ENCODE measurements around the gene OBSCN. TPM values are rescaled to one million over a fixed set of nuclear protein-coding genes. Genes with fewer than 3 reads are reported as not detected.

Gene OBSCN
- total and polyA plus RNA-seq, 2 of the 4 experiments (the other 2 are of a cell fraction), result 4.1 to 9.5 TPM

GRCh38 chr1:228228601-228229074 lies 20.8 kb downstream of the OBSCN start:
- Histone ChIP-seq H2BK15ac (ENCODE audit: low read depth, low read length) (peak overlapping the region; percentile 71; the same call in 1 of the 3 replicates), H3K4ac (ENCODE audit: low read depth, low read length) (peak overlapping the region; percentile 97), H3K18ac (ENCODE audit: low read depth, low read length) (peak overlapping the region; percentile 94), H2AK5ac (ENCODE audit: low read depth, low read length) (no peak overlapping the region), H2BK120ac (ENCODE audit: low read depth, low read length) (peak overlapping the region; percentile 98), H3K36me3 (ENCODE audit: control insufficient read depth, insufficient read depth, low read length) (peaks cover 28% of the 10 kb centered on the region), H4K20me1 (ENCODE audit: insufficient read depth, low read length) (no peaks in the 10 kb centered on the region; the same call in 1 of the 2 replicates), H3K14ac (replicated peaks; ENCODE audit: low read depth, low read length) (peak overlapping the region; percentile 66), H3K56ac (ENCODE audit: extremely low read depth, insufficient read depth, low read length) (peak overlapping the region; percentile 97), H3K9ac (ENCODE audit: low read depth, low read length) (no peak overlapping the region; the same call in 1 of the 2 replicates), H3K79me1 (ENCODE audit: low read depth in 1 of 2, low read length in 2 of 2) (peaks cover 7 to 24% of the 10 kb centered on the region in 2 experiments; a peak in 3 of 4 replicates), H2AFZ (replicated peaks; ENCODE audit: low read length, poor library complexity) (peak overlapping the region; percentile 76), H3K4me1 (ENCODE audit: control insufficient read depth, insufficient read depth, low read length) (peaks cover 18% of the 10 kb centered on the region), H3K23ac (ENCODE audit: low read depth, low read length) (peak overlapping the region; percentile 84), H3K27me3 (ENCODE audit: control insufficient read depth, insufficient read depth, low read length) (no peaks in the 10 kb centered on the region), H3K4me2 (ENCODE audit: low read depth, low read length) (peak overlapping the region; percentile 80; the same call in 1 of the 2 replicates), H4K91ac (ENCODE audit: insufficient read depth, low read depth, low read length) (peak overlapping the region; percentile 94), H4K5ac (ENCODE audit: low read depth, low read length) (peak overlapping the region; percentile 60; the same call in 1 of the 2 replicates), H2BK5ac (ENCODE audit: low read depth, low read length, poor library complexity, severe bottlenecking) (peak overlapping the region; percentile 99), H3K9me1 (ENCODE audit: insufficient read depth, low read length) (peaks cover 12% of the 10 kb centered on the region; the same call in 1 of the 2 replicates), H3K4me3 (ENCODE audit: insufficient read depth, low read depth, low read length) (no peak overlapping the region), H4K8ac (ENCODE audit: low read depth in 2 of 2, low read length in 2 of 2) (peak overlapping the region; percentile 26 to 95), H2AK9ac (replicated peaks; ENCODE audit: low read depth, low read length, poor library complexity) (no peak overlapping the region), H3K9me3 (ENCODE audit: control insufficient read depth, insufficient read depth, low read length) (peaks cover 9% of the 10 kb centered on the region), H2BK20ac (ENCODE audit: low read depth, low read length) (peak overlapping the region; percentile 97), H3K27ac (ENCODE audit: insufficient read depth, low read length) (peak overlapping the region; percentile 99)
- ATAC-seq (ENCODE audit: low read depth) (peak; percentile 80), DNase-seq (peak; percentile 98)
- BruUV-seq (replicated peaks), result no TSS peak
- in situ Hi-C loops (cut with MboI; ENCODE audit: low sequenced_read_pairs) (no loop called here), dilution Hi-C loops (cut with HindIII; ENCODE audit: low sequenced_read_pairs, unreplicated experiment) (no loop called here), intact Hi-C loops (cut with micrococcal nuclease) (loop anchor here (2.0 to 5.0 kb wide), 4 partner anchors 48 to 229 kb away; a partner anchor contains a TSS)
- ChIA-PET POLR2A (ENCODE audit: unreplicated experiment) (interaction anchor here (0.7 kb wide), 1 partner anchor 17 kb away, joined by 3 read pairs; no protein-coding TSS in a partner anchor), CTCF (no interaction called here)
- TF ChIP-seq CEBPB (IDR thresholded peaks at IDR 0.05; ENCODE audit: low read depth, low read length) (peak; percentile 98), USF2 (IDR thresholded peaks at IDR 0.05; ENCODE audit: low read depth, low read length) (no peak), RAD21 (IDR thresholded peaks at IDR 0.05; ENCODE audit: low read length) (no peak), BHLHE40 (IDR thresholded peaks at IDR 0.05; ENCODE audit: low read depth, low read length) (peak; percentile 58), MAFK (IDR thresholded peaks at IDR 0.05; ENCODE audit: low read depth, low read length) (no peak; the same call in 1 of the 2 replicates), MXI1 (IDR thresholded peaks at IDR 0.05; ENCODE audit: borderline replicate concordance, low read depth, low read length) (no peak), CHD1 (IDR thresholded peaks at IDR 0.05; ENCODE audit: low read depth, low read length) (no peak), RCOR1 (IDR thresholded peaks at IDR 0.05; ENCODE audit: insufficient replicate concordance, low read length) (no peak), FOS (IDR thresholded peaks at IDR 0.05; ENCODE audit: low read depth, low read length) (peak; percentile 86), MAZ (IDR thresholded peaks at IDR 0.05; ENCODE audit: borderline replicate concordance, low read depth, low read length) (no peak; the same call in 1 of the 2 replicates)
- no CpG with 5 or more reads among the region's 5 CpGs for WGBS, 2 experiments (ENCODE audit: extremely low coverage in 2 of 2, insufficient read length in 1 of 2)
